IMR-90 (cell line): ENCODE measurements around the gene ADAMTS20. TPM values are rescaled to one million over a fixed set of nuclear protein-coding genes. Genes with fewer than 3 reads are reported as not detected.

Source experiments
- ATAC-seq: fragments of 200-7000 bp; cut with Tn5 transposase; 2 replicates; pipeline ENCODE4 v1.9.1; 2020; ENCODE audit warnings: low read depth, mild to moderate bottlenecking, moderate library complexity
- BruUV-seq: library from RNA; stranded (reverse); fragments of 400-500 nt; replicated peaks from 2 replicates; lab custom pipeline; 2021; lab: Mats Ljungman, UMichigan
- CTCF ChIA-PET: fragments of 300-600 bp; formaldehyde crosslinking; extraction: SDS; loops from one replicate; lab custom pipeline; 2021; ENCODE audit warnings: antibody characterized with exemption; lab: Yijun Ruan, JAX
- POLR2A ChIA-PET: fragments of 300-600 bp; sonication (Branson Sonifier 250); formaldehyde crosslinking; loops from one replicate; lab custom pipeline; 2022; ENCODE audit warnings: antibody characterized with exemption; ENCODE audit not compliant: unreplicated experiment; lab: Charles Lee
- DNase-seq: peaks from one replicate; pipeline ENCODE4 v3.0.0; 2013
- H2AFZ ChIP-seq: replicated peaks from 2 replicates; pipeline ENCODE3; 2013; ENCODE audit warnings: low read length, mild to moderate bottlenecking; ENCODE audit not compliant: poor library complexity
- H2AK5ac ChIP-seq: 2 replicates; pipeline ENCODE4 v1.6.1; 2013; ENCODE audit warnings: low read depth, low read length, inconsistent platforms
- H2AK9ac ChIP-seq: replicated peaks from 2 replicates; pipeline ENCODE3; 2013; ENCODE audit warnings: mild to moderate bottlenecking, low read depth, low read length, moderate library complexity; ENCODE audit not compliant: poor library complexity
- H2BK120ac ChIP-seq: 2 replicates; pipeline ENCODE4 v1.6.1; 2013; ENCODE audit warnings: low read depth, low read length, inconsistent platforms
- H2BK15ac ChIP-seq: 3 replicates; pipeline ENCODE4 v1.6.1; 2013; ENCODE audit warnings: low read depth, low read length, inconsistent platforms
- H2BK20ac ChIP-seq: 2 replicates; pipeline ENCODE4 v1.6.1; 2013; ENCODE audit warnings: low read depth, mild to moderate bottlenecking, inconsistent platforms, low read length, moderate library complexity
- H2BK5ac ChIP-seq: 2 replicates; pipeline ENCODE4 v1.6.1; 2013; ENCODE audit warnings: mild to moderate bottlenecking, low read depth, low read length, inconsistent platforms; ENCODE audit not compliant: poor library complexity, severe bottlenecking
- H3K14ac ChIP-seq: replicated peaks from 2 replicates; pipeline ENCODE4 v1.6.1; 2013; ENCODE audit warnings: low read depth, low read length, inconsistent platforms
- H3K18ac ChIP-seq: 2 replicates; pipeline ENCODE4 v1.6.1; 2013; ENCODE audit warnings: low read depth, low read length, control low read depth
- H3K23ac ChIP-seq: 2 replicates; pipeline ENCODE4 v1.6.1; 2013; ENCODE audit warnings: low read depth, low read length, inconsistent platforms
- H3K27ac ChIP-seq: 2 replicates; pipeline ENCODE4 v1.5.1; 2013; ENCODE audit warnings: mild to moderate bottlenecking, control low read depth, low read length; ENCODE audit not compliant: insufficient read depth
- H3K27me3 ChIP-seq: 2 replicates; pipeline ENCODE4 v1.6.1; 2013; ENCODE audit warnings: low read length; ENCODE audit not compliant: control insufficient read depth, insufficient read depth
- H3K36me3 ChIP-seq: 2 replicates; pipeline ENCODE4 v1.6.1; 2013; ENCODE audit warnings: low read length, mixed read lengths; ENCODE audit not compliant: control insufficient read depth, insufficient read depth
- H3K4ac ChIP-seq: 2 replicates; pipeline ENCODE4 v1.6.1; 2013; ENCODE audit warnings: low read depth, low read length, inconsistent platforms
- H3K4me1 ChIP-seq: 2 replicates; pipeline ENCODE4 v1.6.1; 2013; ENCODE audit warnings: low read length, mixed read lengths; ENCODE audit not compliant: control insufficient read depth, insufficient read depth
- H3K4me2 ChIP-seq: 2 replicates; pipeline ENCODE4 v1.6.1; 2013; ENCODE audit warnings: low read depth, mild to moderate bottlenecking, control low read depth, low read length, moderate library complexity
- H3K4me3 ChIP-seq: 2 replicates; pipeline ENCODE4 v1.5.1; 2013; ENCODE audit warnings: low read depth, mild to moderate bottlenecking, control low read depth, low read length, moderate library complexity; ENCODE audit not compliant: insufficient read depth
- H3K56ac ChIP-seq: 2 replicates; pipeline ENCODE4 v1.6.1; 2013; ENCODE audit warnings: low read length, inconsistent platforms; ENCODE audit not compliant: insufficient read depth; ENCODE audit errors: extremely low read depth
- H3K79me1 ChIP-seq, 2 experiments: 2 replicates each; pipeline ENCODE4 v1.6.1; 2013; ENCODE audit warnings: low read length in 2 of 2, inconsistent platforms in 1 of 2, low read depth in 1 of 2
- H3K9ac ChIP-seq: 2 replicates; pipeline ENCODE4 v1.6.1; 2013; ENCODE audit warnings: low read depth, low read length, control low read depth
- H3K9me1 ChIP-seq: 2 replicates; pipeline ENCODE4 v1.6.1; 2013; ENCODE audit warnings: low read length, inconsistent platforms; ENCODE audit not compliant: insufficient read depth
- H3K9me3 ChIP-seq: 2 replicates; pipeline ENCODE4 v1.6.1; 2013; ENCODE audit warnings: low read length; ENCODE audit not compliant: control insufficient read depth, insufficient read depth
- H4K20me1 ChIP-seq: 2 replicates; pipeline ENCODE4 v1.6.1; 2013; ENCODE audit warnings: low read length, inconsistent platforms; ENCODE audit not compliant: insufficient read depth
- H4K5ac ChIP-seq: 2 replicates; pipeline ENCODE4 v1.6.1; 2013; ENCODE audit warnings: mild to moderate bottlenecking, low read depth, low read length, control low read depth
- H4K8ac ChIP-seq, 2 experiments: 2 replicates each; pipeline ENCODE4 v1.6.1; 2013; ENCODE audit warnings: low read depth in 2 of 2, low read length in 2 of 2, control low read depth in 1 of 2, inconsistent platforms in 1 of 2
- H4K91ac ChIP-seq: 2 replicates; pipeline ENCODE4 v1.6.1; 2013; ENCODE audit warnings: low read depth, low read length, inconsistent platforms; ENCODE audit not compliant: insufficient read depth
- CEBPB ChIP-seq: IDR thresholded peaks from 2 replicates; pipeline ENCODE4 v1.6.1; 2012; ENCODE audit warnings: low read depth, low read length, improper control_type of control experiment
- CHD1 ChIP-seq: IDR thresholded peaks from 2 replicates; pipeline ENCODE4 v1.6.1; 2012; ENCODE audit warnings: low read depth, low read length, improper control_type of control experiment
- FOS ChIP-seq: fragments of 150-350 bp; IDR thresholded peaks from 2 replicates; pipeline ENCODE4 v1.6.1; 2016; ENCODE audit warnings: low read depth, low read length
- MAFK ChIP-seq: IDR thresholded peaks from 2 replicates; pipeline ENCODE4 v1.6.1; 2012; ENCODE audit warnings: low read depth, low read length, improper control_type of control experiment
- MAZ ChIP-seq: IDR thresholded peaks from 2 replicates; pipeline ENCODE4 v1.6.1; 2012; ENCODE audit warnings: low read depth, mild to moderate bottlenecking, low read length, improper control_type of control experiment, moderate library complexity, borderline replicate concordance
- MXI1 ChIP-seq: IDR thresholded peaks from 2 replicates; pipeline ENCODE4 v1.6.1; 2012; ENCODE audit warnings: low read depth, mild to moderate bottlenecking, low read length, moderate library complexity, borderline replicate concordance
- NFE2L2 ChIP-seq: fragments of 150-350 bp; IDR thresholded peaks from 2 replicates; pipeline ENCODE4 v1.6.1; 2016; ENCODE audit warnings: low read depth, mild to moderate bottlenecking, low read length
- RCOR1 ChIP-seq: IDR thresholded peaks from 2 replicates; pipeline ENCODE4 v1.6.1; 2012; ENCODE audit warnings: mild to moderate bottlenecking, low read length, improper control_type of control experiment; ENCODE audit not compliant: insufficient replicate concordance
- RFX5 ChIP-seq: IDR thresholded peaks from 2 replicates; pipeline ENCODE4 v1.8.0; 2012; ENCODE audit warnings: low read depth, mild to moderate bottlenecking, low read length, moderate library complexity
- SMC3 ChIP-seq: fragments of 150-350 bp; IDR thresholded peaks from 2 replicates; pipeline ENCODE4 v1.6.1; 2016; ENCODE audit warnings: low read depth, mild to moderate bottlenecking, antibody characterized with exemption, low read length, moderate library complexity
- WGBS, 2 experiments: methylation state at CpG; one replicate each; pipeline versions ENCODE4 v1.1.5 to v1.1.7; 2013; ENCODE audit warnings: missing lambda C conversion rate in 2 of 2; ENCODE audit not compliant: insufficient read length in 1 of 2; ENCODE audit errors: extremely low coverage in 2 of 2; 5-methylcytosine and 5-hydroxymethylcytosine counted together
- dilution Hi-C: fragments of 300-500 bp; cut with HindIII; formaldehyde crosslinking; loops from one replicate; pipeline ENCODE4 v1.14.3; 2018; ENCODE audit warnings: low sequenced_read_pairs; ENCODE audit not compliant: unreplicated experiment
- in situ Hi-C: fragments of 300-500 bp; cut with MboI; formaldehyde crosslinking; loops from 3 replicates; pipeline ENCODE4 v1.14.3; 2019; ENCODE audit warnings: low sequenced_read_pairs, inconsistent platforms, mixed read lengths
- intact Hi-C: fragments of 100-400 bp; cut with micrococcal nuclease; formaldehyde crosslinking; loops from 2 replicates; pipeline ENCODE4 v1.10.0; 2022
- polyA plus RNA-seq, 3 experiments: library from polyadenylated mRNA; depleted of rRNA; stranded (reverse); fragments of >200 nt; gene quantifications; 2 replicates each; pipeline ENCODE4 v1.2.3, GENCODE V29; 2012; ENCODE audit warnings: low replicate concordance in 1 of 3
- total RNA-seq: library from RNA; depleted of rRNA; stranded (reverse); fragments of >200 nt; gene quantifications from 2 replicates; pipeline ENCODE4 v1.2.3, GENCODE V29; 2012
- TF ChIP-seq, protein P1 (sequence below): fragments of 150-350 bp; IDR thresholded peaks from 2 replicates; pipeline ENCODE4 v1.6.1; 2016; ENCODE audit warnings: low read depth, mild to moderate bottlenecking, low read length, moderate library complexity, borderline replicate concordance
- TF ChIP-seq, protein P2 (sequence below): conservative IDR thresholded peaks from 2 replicates; pipeline ENCODE4 v1.5.1; 2012; ENCODE audit warnings: mild to moderate bottlenecking, low read depth, low read length, improper control_type of control experiment

Gene ADAMTS20
- total and polyA plus RNA-seq, 2 of the 4 experiments (the other 2 are of a cell fraction): not detected

DNA sequence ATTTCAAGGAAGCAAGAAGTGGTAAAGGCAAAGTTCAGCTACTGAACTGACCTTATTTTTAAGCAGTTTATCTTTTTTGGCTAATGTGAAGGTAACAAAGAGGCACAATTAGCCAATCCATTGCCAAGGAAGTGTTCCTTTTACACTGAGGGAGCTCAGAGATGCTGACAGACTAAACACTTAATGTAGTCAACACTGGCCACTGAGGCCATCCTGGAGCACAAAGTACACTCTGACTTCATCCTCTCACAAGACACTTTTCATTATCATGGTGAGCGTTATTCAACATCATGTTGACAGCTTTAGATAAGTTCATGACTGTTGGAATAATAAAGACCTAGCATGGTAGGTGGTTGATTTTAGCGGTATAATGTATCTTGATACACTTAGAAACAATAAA, 89.9 kb downstream of the ADAMTS20 start:
- Histone ChIP-seq H3K18ac (no peak overlapping the region), H3K27ac (no peak overlapping the region), H3K14ac (no peak overlapping the region), H3K4me1 (no peaks in the 10 kb centered on the region), H3K4me3 (no peak overlapping the region), H4K20me1 (no peaks in the 10 kb centered on the region), H3K56ac (no peak overlapping the region), H2AK5ac (no peak overlapping the region), H2BK120ac (no peak overlapping the region), H2BK15ac (no peak overlapping the region), H4K8ac (no peak overlapping the region), H2AFZ (no peak overlapping the region), H3K4me2 (no peak overlapping the region), H2BK5ac (no peak overlapping the region), H3K79me1 (no peaks in the 10 kb centered on the region), H3K9me3 (no peaks in the 10 kb centered on the region), H4K91ac (no peak overlapping the region), H3K36me3 (no peaks in the 10 kb centered on the region), H3K23ac (no peak overlapping the region), H3K9ac (no peak overlapping the region), H4K5ac (no peak overlapping the region), H3K4ac (no peak overlapping the region), H3K9me1 (no peaks in the 10 kb centered on the region), H2BK20ac (no peak overlapping the region), H3K27me3 (no peaks in the 10 kb centered on the region; the same call in 1 of the 2 replicates), H2AK9ac (no peak overlapping the region)
- intact Hi-C loops: no loop called here
- ATAC-seq: no peak
- WGBS, 2 experiments: no CpG with 5 or more reads among the region's 2 CpGs
- no peak for TF ChIP-seq NFE2L2
- TF ChIP-seq SMC3: no peak
- TF ChIP-seq, protein P1, sequence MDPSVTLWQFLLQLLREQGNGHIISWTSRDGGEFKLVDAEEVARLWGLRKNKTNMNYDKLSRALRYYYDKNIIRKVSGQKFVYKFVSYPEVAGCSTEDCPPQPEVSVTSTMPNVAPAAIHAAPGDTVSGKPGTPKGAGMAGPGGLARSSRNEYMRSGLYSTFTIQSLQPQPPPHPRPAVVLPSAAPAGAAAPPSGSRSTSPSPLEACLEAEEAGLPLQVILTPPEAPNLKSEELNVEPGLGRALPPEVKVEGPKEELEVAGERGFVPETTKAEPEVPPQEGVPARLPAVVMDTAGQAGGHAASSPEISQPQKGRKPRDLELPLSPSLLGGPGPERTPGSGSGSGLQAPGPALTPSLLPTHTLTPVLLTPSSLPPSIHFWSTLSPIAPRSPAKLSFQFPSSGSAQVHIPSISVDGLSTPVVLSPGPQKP: no peak
- no peak for TF ChIP-seq MXI1
- TF ChIP-seq MAZ: no peak
- no peak for TF ChIP-seq RFX5
- no peak for TF ChIP-seq FOS
- no peak for TF ChIP-seq CEBPB
- TF ChIP-seq CHD1: no peak
- no peak for TF ChIP-seq RCOR1
- TF ChIP-seq, protein P2, sequence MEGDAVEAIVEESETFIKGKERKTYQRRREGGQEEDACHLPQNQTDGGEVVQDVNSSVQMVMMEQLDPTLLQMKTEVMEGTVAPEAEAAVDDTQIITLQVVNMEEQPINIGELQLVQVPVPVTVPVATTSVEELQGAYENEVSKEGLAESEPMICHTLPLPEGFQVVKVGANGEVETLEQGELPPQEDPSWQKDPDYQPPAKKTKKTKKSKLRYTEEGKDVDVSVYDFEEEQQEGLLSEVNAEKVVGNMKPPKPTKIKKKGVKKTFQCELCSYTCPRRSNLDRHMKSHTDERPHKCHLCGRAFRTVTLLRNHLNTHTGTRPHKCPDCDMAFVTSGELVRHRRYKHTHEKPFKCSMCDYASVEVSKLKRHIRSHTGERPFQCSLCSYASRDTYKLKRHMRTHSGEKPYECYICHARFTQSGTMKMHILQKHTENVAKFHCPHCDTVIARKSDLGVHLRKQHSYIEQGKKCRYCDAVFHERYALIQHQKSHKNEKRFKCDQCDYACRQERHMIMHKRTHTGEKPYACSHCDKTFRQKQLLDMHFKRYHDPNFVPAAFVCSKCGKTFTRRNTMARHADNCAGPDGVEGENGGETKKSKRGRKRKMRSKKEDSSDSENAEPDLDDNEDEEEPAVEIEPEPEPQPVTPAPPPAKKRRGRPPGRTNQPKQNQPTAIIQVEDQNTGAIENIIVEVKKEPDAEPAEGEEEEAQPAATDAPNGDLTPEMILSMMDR: no peak
- TF ChIP-seq MAFK: no peak
- dilution Hi-C loops: no loop called here
- ChIA-PET CTCF (no interaction called here), POLR2A (interaction anchor here (0.7 kb wide), 1 partner anchor 15 kb away, joined by 3 read pairs; no protein-coding TSS in a partner anchor)
- in situ Hi-C loops: no loop called here
- DNase-seq: no peak
- BruUV-seq: no TSS peak
